Vagina (tissue), 2 donors: ENCODE data around the gene SMTNL2. TPM values are rescaled to one million over a fixed set of nuclear protein-coding genes. Genes with fewer than 3 reads are reported as not detected.

Experiments
- DNase-seq, 2 donors: peaks; one replicate each; pipeline ENCODE4 v3.0.0-alpha.2; 2017; ENCODE audit errors: extremely low spot score in 2 of 2
- H3K27ac ChIP-seq: fragments of 200-600 bp; sonication (generic); one replicate; pipeline ENCODE4 v1.5.1; 2019
- H3K27me3 ChIP-seq: fragments of 200-600 bp; sonication (generic); one replicate; pipeline ENCODE4 v1.5.1; 2019
- H3K36me3 ChIP-seq, 2 donors: fragments of 200-600 bp; sonication (generic); one replicate each; pipeline ENCODE4 v1.5.1; 2017 to 2019
- H3K4me1 ChIP-seq: fragments of 200-600 bp; sonication (generic); one replicate; pipeline ENCODE4 v1.5.1; 2019
- H3K4me3 ChIP-seq, 2 donors: fragments of 200-600 bp; sonication (generic); 1 replicate in 1 of 2; 2 replicates in 1 of 2; pipeline ENCODE4 v1.5.1; 2016 to 2019
- H3K9me3 ChIP-seq: fragments of 200-600 bp; sonication (generic); one replicate; pipeline ENCODE4 v1.5.1; 2019
- CTCF ChIP-seq, 3 experiments: fragments of 450-650 bp in 2 of 3; fragments of 200-600 bp in 1 of 3; sonication (generic) in 1 of 3; IDR thresholded peaks; one replicate each; pipeline ENCODE4 v1.5.1; 2017 to 2019; ENCODE audit warnings: antibody characterized with exemption in 3 of 3, mild to moderate bottlenecking in 2 of 3, moderate library complexity in 2 of 3
- POLR2A ChIP-seq, 2 donors: fragments of 450-650 bp; IDR thresholded peaks; one replicate each; pipeline ENCODE4 v1.6.1; 2017; ENCODE audit warnings: antibody characterized with exemption in 2 of 2, mild to moderate bottlenecking in 2 of 2, moderate library complexity in 2 of 2
- POLR2AphosphoS5 ChIP-seq, 2 donors: sonication (generic); formaldehyde crosslinking; IDR thresholded peaks; one replicate each; pipeline ENCODE4 v1.9.0; 2017; ENCODE audit warnings: antibody characterized with exemption in 2 of 2, mild to moderate bottlenecking in 2 of 2, low read depth in 1 of 2; ENCODE audit not compliant: insufficient read depth in 1 of 2
- intact Hi-C: fragments of 100-400 bp; cut with DNase I; formaldehyde crosslinking; loops from one replicate; pipeline ENCODE4 v1.15.1; 2023
- total RNA-seq: library from RNA; depleted of rRNA; stranded (reverse); fragments of >200 nt; gene quantifications from one replicate; pipeline ENCODE4 v1.2.3, GENCODE V29; 2016

SMTNL2 gene
- total RNA-seq, 1 donor from 2014 or later: 2.5 TPM

DNA sequence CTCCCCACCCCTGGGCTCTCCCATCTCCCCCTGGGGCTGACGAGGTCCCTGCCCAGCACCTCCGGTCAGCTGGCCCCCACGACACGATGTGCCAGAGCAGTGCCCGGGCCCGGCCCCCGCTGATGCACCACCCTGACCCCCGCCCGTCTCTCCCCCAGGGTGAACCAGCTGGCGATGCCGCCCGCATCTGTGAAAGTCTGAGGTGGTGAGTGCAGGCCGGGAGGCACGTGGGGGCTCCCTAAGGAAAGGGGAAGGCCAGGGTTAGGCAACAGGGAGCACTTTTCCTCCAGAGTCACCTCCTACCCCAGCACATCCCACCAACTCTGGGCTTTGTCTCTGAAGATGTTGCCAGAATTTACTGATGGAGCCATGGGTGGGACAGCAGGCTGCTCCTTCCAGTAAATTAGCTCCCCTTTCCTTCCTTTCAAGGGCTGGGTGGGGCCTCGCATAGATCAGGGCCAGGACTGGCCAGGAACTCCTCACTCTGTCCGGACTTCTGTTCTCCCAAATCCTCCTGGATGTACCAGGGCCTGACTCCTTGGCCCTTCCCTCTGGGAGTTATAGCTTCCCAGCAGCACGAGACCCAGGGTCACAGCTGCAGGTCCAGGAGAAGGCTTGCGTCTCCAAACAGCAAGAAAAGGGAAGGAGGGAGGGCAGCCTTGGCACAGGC is 47.5 kb upstream of the SMTNL2 start:
- peak overlapping the region; percentile 11 to 16 for H3K4me3 ChIP-seq
- H3K4me1 ChIP-seq: peaks cover 49% of the 10 kb centered on the region
- no peak for DNase-seq
- no peak for TF ChIP-seq CTCF (IDR thresholded peaks at IDR 0.05)
- TF ChIP-seq POLR2AphosphoS5 (IDR thresholded peaks at IDR 0.05; ENCODE audit: insufficient read depth in 1 of 2, low read depth in 1 of 2): no peak
- TF ChIP-seq POLR2A (IDR thresholded peaks at IDR 0.05): no peak
- H3K9me3 ChIP-seq: no peaks in the 10 kb centered on the region
- H3K27ac ChIP-seq: peak overlapping the region; percentile 36
- intact Hi-C loops: loop anchor here (10.0 kb wide), 1 partner anchor 102 kb away; the partner anchor contains the start of gene SPNS3
- peaks cover 0 to 30% of the 10 kb centered on the region in 2 donors for H3K36me3 ChIP-seq
- H3K27me3 ChIP-seq: no peaks in the 10 kb centered on the region

DNA sequence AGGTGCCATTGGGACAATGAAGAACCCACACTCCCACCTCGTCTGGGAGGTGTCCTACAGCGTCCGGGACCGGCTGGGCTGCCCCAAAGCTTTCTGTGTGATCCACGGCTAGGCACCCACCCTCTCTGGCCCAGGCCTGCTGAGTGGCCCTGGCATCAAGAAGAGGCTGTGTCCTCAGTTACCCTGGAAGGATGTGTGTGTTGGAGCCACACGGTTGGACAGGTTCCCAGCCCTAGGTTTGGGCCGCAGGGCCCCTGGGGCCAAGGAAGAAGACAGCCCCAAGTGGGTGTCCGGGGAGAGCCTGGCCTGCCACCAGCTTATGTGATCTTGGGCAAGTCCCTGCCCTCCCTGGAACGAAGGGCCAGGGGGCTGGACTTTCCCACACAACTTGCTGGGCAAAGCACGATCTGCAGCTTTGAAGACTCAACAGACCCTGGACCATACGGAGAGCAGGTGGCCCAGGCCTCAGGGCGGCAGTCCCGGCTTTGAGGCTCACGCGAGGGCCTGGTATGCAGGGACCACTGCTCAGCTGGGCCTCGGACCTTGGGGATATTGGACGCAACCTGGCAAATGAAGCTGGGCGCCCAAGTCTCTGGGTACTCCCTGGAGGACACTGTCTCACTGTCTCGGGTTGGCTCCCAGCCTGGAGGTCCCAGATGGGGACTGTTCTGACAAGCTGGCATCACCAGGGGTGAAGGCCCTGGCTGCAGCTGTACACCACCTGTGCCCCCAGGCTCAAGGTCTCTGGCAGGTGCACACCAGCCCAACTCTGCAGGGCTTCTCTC is 46.7 kb upstream of the SMTNL2 start:
- H3K4me3 ChIP-seq: no peak overlapping the region
- intact Hi-C loops: loop anchor here (10.0 kb wide), 1 partner anchor 103 kb away; the partner anchor contains the start of gene SPNS3
- no peak for DNase-seq
- H3K27ac ChIP-seq: peak overlapping the region; percentile 36
- no peak for TF ChIP-seq POLR2A (IDR thresholded peaks at IDR 0.05)
- no peak for TF ChIP-seq CTCF (IDR thresholded peaks at IDR 0.05)
- no peak for TF ChIP-seq POLR2AphosphoS5 (IDR thresholded peaks at IDR 0.05; ENCODE audit: insufficient read depth in 1 of 2, low read depth in 1 of 2)
- H3K27me3 ChIP-seq: no peaks in the 10 kb centered on the region
- peaks cover 49% of the 10 kb centered on the region for H3K4me1 ChIP-seq
- H3K36me3 ChIP-seq: peaks cover 0 to 38% of the 10 kb centered on the region in 2 donors
- no peaks in the 10 kb centered on the region for H3K9me3 ChIP-seq

- Histone ChIP-seq H3K4me1 (peaks cover 46% of the 10 kb centered on the region), H3K36me3 (peaks cover 0 to 45% of the 10 kb centered on the region in 2 donors), H3K27ac (no peak overlapping the region), H3K4me3 (no peak overlapping the region), H3K9me3 (no peaks in the 10 kb centered on the region), H3K27me3 (no peaks in the 10 kb centered on the region)
- TF ChIP-seq CTCF (IDR thresholded peaks at IDR 0.05) (no peak), POLR2A (IDR thresholded peaks at IDR 0.05) (no peak), POLR2AphosphoS5 (IDR thresholded peaks at IDR 0.05; ENCODE audit: insufficient read depth in 1 of 2, low read depth in 1 of 2) (no peak)
- DNase-seq: no peak
- intact Hi-C loops: loop anchor here (10.0 kb wide), 1 partner anchor 104 kb away; the partner anchor contains the start of gene SPNS3
These were observed 45.9 kb upstream of the SMTNL2 start for GRCh38 chr17:4538236-4539002.

DNA sequence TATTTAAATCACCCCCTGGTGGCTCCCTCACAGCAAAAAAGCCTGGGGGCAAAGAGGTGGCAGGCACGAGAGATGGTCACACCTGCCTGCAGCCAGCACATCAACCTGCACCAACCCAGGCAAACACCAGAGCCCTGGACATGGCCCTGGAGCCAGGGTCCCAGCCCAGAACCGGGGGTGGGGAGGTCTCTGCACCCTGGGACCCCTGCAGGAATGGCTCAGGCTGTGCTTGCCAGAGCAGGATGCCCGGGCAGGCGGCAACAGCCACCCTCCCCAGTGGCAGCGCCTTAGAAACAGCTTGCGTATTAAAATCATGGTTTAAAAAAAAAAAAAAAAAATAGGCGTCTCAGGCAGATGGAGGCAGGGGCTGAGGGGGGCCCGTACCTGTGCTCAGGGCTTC is 45.3 kb upstream of the SMTNL2 start:
- no peak for DNase-seq
- intact Hi-C loops: loop anchor here (10.0 kb wide), 1 partner anchor 104 kb away; the partner anchor contains the start of gene SPNS3
- Histone ChIP-seq H3K4me1 (peaks cover 40% of the 10 kb centered on the region), H3K36me3 (peaks cover 0 to 50% of the 10 kb centered on the region in 2 donors), H3K4me3 (no peak overlapping the region), H3K9me3 (no peaks in the 10 kb centered on the region), H3K27me3 (no peaks in the 10 kb centered on the region), H3K27ac (no peak overlapping the region)
- TF ChIP-seq CTCF (IDR thresholded peaks at IDR 0.05) (no peak), POLR2AphosphoS5 (IDR thresholded peaks at IDR 0.05; ENCODE audit: insufficient read depth in 1 of 2, low read depth in 1 of 2) (no peak), POLR2A (IDR thresholded peaks at IDR 0.05) (no peak)
